ENCODE measurements around the gene SLC44A1. TPM values are rescaled to one million over a fixed set of nuclear protein-coding genes. Genes with fewer than 3 reads are reported as not detected.

SLC44A1 gene
- total RNA-seq, 1 experiment from 2014 or later, result 15.2 TPM

GRCh38 chr9:105357937-105358336, 113.5 kb downstream of the SLC44A1 start:
- H3K36me3 Mint-ChIP-seq (ENCODE audit: insufficient read depth, unreplicated experiment), result no peaks in the 10 kb centered on the region
- H3K27ac Mint-ChIP-seq (ENCODE audit: low read depth, unreplicated experiment), result no peak overlapping the region
- H3K4me3 Mint-ChIP-seq (ENCODE audit: unreplicated experiment), result no peak overlapping the region
- peaks cover 7% of the 10 kb centered on the region for H3K4me1 Mint-ChIP-seq (ENCODE audit: insufficient read depth, unreplicated experiment)
- no peak for TF ChIP-seq CTCF (IDR thresholded peaks at IDR 0.05; ENCODE audit: unreplicated experiment)
- POLR2A ChIA-PET, result interaction anchor here (0.7 kb wide), 1 partner anchor 185 kb away, joined by 3 read pairs; no protein-coding TSS in a partner anchor
- intact Hi-C loops (cut with micrococcal nuclease), result no loop called here
- H3K9me3 Mint-ChIP-seq (ENCODE audit: unreplicated experiment), result no peaks in the 10 kb centered on the region
- DNase-seq (ENCODE audit: unreplicated experiment), result no peak
- CTCF ChIA-PET, result interaction anchor here (0.6 to 1.2 kb wide), 3 partner anchors 10 to 117 kb away, joined by 3 to 4 read pairs (median 3); no protein-coding TSS in a partner anchor
- no peaks in the 10 kb centered on the region for H3K27me3 Mint-ChIP-seq (ENCODE audit: insufficient read depth, unreplicated experiment)
- no TSS peak for BruUV-seq (replicated peaks)

- POLR2A ChIA-PET, result interaction anchor here (0.7 kb wide), 1 partner anchor 266 kb away, joined by 3 read pairs; no protein-coding TSS in a partner anchor
- Mint-ChIP-seq H3K27ac (ENCODE audit: low read depth, unreplicated experiment) (no peak overlapping the region), H3K4me3 (ENCODE audit: unreplicated experiment) (no peak overlapping the region), H3K4me1 (ENCODE audit: insufficient read depth, unreplicated experiment) (peaks cover 7% of the 10 kb centered on the region), H3K27me3 (ENCODE audit: insufficient read depth, unreplicated experiment) (no peaks in the 10 kb centered on the region), H3K9me3 (ENCODE audit: unreplicated experiment) (no peaks in the 10 kb centered on the region), H3K36me3 (ENCODE audit: insufficient read depth, unreplicated experiment) (no peaks in the 10 kb centered on the region)
- DNase-seq (ENCODE audit: unreplicated experiment), result no peak
- BruUV-seq (replicated peaks), result no TSS peak
- TF ChIP-seq CTCF (IDR thresholded peaks at IDR 0.05; ENCODE audit: unreplicated experiment), result no peak
- CTCF ChIA-PET, result no interaction called here
- intact Hi-C loops (cut with micrococcal nuclease), result no loop called here
Observed at GRCh38 chr9:105359892-105360291, 115.4 kb downstream of the SLC44A1 start.

GRCh38 chr9:105360344-105360743, 115.9 kb downstream of the SLC44A1 start:
- CTCF ChIA-PET, result interaction anchor here (0.7 kb wide), 2 partner anchors 108 to 221 kb away, joined by 3 read pairs; no protein-coding TSS in a partner anchor
- peaks cover 7% of the 10 kb centered on the region for H3K4me1 Mint-ChIP-seq (ENCODE audit: insufficient read depth, unreplicated experiment)
- POLR2A ChIA-PET, result interaction anchor here (0.9 kb wide), 1 partner anchor 26 kb away, joined by 3 read pairs; no protein-coding TSS in a partner anchor

GRCh38 chr9:105361873-105362272, 117.4 kb downstream of the SLC44A1 start:
- H3K36me3 Mint-ChIP-seq (ENCODE audit: insufficient read depth, unreplicated experiment), result no peaks in the 10 kb centered on the region
- POLR2A ChIA-PET, result no interaction called here
- H3K27ac Mint-ChIP-seq (ENCODE audit: low read depth, unreplicated experiment), result no peak overlapping the region
- intact Hi-C loops (cut with micrococcal nuclease), result no loop called here
- no peak overlapping the region for H3K4me3 Mint-ChIP-seq (ENCODE audit: unreplicated experiment)
- no TSS peak for BruUV-seq (replicated peaks)
- DNase-seq (ENCODE audit: unreplicated experiment), result no peak
- TF ChIP-seq CTCF (IDR thresholded peaks at IDR 0.05; ENCODE audit: unreplicated experiment), result no peak
- H3K4me1 Mint-ChIP-seq (ENCODE audit: insufficient read depth, unreplicated experiment), result no peaks in the 10 kb centered on the region
- H3K9me3 Mint-ChIP-seq (ENCODE audit: unreplicated experiment), result no peaks in the 10 kb centered on the region
- no peaks in the 10 kb centered on the region for H3K27me3 Mint-ChIP-seq (ENCODE audit: insufficient read depth, unreplicated experiment)
- CTCF ChIA-PET, result interaction anchor here (1.3 kb wide), 1 partner anchor 108 kb away, joined by 4 read pairs; no protein-coding TSS in a partner anchor

More at GRCh38 chr9:105360344-105360743, 115.9 kb downstream of the SLC44A1 start:
- Mint-ChIP-seq H3K27ac (ENCODE audit: low read depth, unreplicated experiment) (no peak overlapping the region), H3K36me3 (ENCODE audit: insufficient read depth, unreplicated experiment) (no peaks in the 10 kb centered on the region), H3K27me3 (ENCODE audit: insufficient read depth, unreplicated experiment) (no peaks in the 10 kb centered on the region), H3K9me3 (ENCODE audit: unreplicated experiment) (no peaks in the 10 kb centered on the region), H3K4me3 (ENCODE audit: unreplicated experiment) (no peak overlapping the region)
- no peak for TF ChIP-seq CTCF (IDR thresholded peaks at IDR 0.05; ENCODE audit: unreplicated experiment)
- no peak for DNase-seq (ENCODE audit: unreplicated experiment)
- intact Hi-C loops (cut with micrococcal nuclease), result no loop called here
- BruUV-seq (replicated peaks), result no TSS peak

Measured in MCF 10A (cell line).